ENCODE results near the gene NPIPB6. TPM values are rescaled to one million over a fixed set of nuclear protein-coding genes. Genes with fewer than 3 reads are reported as not detected.

The NPIPB6 gene
- total RNA-seq, 1 experiment from 2014 or later, result not detected

GRCh38 chr16:28324235-28324886 is 38.9 kb downstream of the NPIPB6 start:
- DNase-seq (ENCODE audit: low read depth), result no peak

- peak; percentile 7 for DNase-seq (ENCODE audit: low read depth)
Measured at GRCh38 chr16:28321700-28322411, 41.5 kb downstream of the NPIPB6 start.

DNA sequence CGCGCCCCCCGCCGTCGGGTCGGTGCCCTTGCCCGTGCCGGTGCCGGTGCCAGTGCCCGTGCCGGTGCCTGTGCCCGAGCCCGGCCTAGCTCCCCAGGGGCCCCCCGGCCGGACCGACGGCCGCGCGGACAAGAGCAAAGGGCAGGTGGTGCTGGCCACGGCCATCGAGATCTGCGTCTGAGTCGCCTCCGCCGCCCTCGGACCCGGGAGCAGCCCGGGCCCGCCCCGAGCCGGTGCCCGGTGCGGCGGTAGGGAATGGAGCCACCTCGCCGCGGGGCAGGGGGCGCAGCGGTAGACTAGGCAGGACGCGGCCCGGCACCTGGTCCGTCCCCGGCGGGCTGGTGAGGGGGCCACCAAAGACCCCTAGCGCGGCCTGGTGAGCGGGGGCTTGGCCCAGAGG is 42.6 kb downstream of the NPIPB6 start:
- DNase-seq (ENCODE audit: low read depth), result no peak

GRCh38 chr16:28320023-28320561 is 43.2 kb downstream of the NPIPB6 start:
- DNase-seq (ENCODE audit: low read depth), result no peak

DNA sequence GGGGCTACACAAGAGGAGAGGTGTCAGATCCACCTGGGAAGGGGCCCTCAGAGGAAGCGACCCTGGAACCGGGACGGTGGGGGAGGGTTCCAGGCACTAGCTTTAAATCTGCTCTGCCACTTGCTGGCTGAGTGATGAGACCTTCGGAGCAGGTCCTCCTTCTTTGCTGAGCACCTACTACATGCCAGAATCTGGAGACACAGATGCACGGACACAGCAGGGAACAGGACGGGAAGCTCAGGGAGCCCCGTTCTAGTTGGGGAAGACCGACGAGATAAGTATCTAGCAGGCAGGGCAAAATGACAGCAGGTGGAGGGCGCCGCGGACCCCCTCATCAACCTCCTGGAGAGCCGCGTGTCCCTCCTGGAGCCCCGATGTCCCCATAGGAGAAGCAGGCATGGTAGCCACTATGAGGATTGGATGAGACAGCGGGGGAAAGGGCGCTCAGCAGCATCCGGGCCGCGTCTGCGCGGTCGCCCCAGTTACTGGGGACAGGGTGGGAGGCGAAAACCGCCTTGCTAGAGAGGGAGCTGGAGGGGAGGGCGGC is 43.8 kb downstream of the NPIPB6 start:
- no peak for DNase-seq (ENCODE audit: low read depth)

DNA sequence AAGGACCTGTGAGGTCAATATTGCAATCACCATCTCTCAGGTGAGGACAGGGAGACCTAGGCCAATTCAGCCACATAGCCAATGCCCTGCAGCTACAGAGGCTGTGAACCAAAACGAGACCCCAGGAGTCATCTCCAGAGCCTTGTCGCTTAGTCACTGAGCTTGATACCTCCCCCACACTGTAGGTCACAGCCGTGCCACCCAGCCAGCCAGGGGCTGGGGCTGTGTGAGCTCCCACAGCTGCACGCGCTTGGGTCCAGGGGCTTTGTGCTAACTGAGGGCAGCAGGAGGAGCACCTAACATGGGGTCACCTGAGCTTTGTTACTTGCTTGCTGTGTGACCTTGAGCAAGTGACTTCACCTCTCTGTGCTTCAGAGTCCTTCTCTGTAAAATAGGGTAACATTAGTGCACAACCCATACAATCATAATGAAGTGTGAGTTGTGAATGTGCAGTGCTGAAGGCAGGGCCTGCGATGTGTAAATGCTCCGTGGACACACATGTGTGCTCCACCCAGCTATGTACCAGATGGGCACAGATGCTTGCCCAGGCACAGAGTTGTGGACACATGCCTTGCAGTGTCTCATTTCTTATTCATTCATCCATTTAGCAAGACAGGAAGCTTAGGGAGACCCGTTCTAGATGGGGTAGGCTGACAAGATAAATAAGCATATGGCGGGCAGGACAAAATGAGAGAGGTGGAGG is 45.1 kb downstream of the NPIPB6 start:
- no peak for DNase-seq (ENCODE audit: low read depth)

DNA sequence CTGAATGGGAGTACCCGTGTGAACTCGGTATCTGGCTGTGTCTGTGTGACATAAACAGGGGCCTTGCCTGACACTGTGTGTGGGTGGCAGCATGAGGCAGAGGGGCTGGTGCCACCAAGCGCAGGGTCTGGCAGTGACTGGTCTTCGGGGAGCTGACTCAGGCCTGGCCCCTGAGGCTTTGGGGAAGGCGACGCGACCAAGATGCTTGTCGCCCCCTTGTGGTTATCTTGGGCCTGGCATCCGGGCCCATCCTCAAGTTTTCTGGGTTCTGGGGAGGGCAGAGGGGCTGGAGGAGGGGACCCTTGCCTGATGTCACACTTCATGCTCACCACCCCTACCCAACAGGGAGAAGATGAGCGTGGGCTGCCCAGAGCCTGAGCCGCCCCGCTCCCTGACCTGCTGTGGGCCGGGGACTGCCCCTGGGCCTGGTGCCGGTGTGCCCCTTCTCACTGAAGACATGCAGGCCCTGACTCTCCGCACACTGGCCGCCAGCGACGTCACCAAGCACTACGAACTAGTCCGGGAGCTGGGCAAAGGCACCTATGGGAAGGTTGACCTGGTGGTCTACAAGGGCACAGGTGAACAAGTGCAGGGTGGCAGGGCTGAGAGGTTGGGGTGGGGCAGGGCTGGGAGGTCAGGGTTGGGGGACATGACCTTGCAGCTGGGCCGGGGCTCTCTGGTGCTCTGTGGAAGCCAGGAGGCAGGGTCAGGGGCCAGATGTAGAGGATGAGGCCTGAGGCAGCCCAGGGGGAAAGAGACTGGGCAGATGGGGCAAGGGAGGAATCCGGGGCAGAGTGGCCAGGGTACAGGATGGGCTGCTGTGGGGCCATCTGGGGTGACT is 46.0 kb downstream of the NPIPB6 start:
- DNase-seq (ENCODE audit: low read depth), result peak; percentile 23

GRCh38 chr16:28316054-28316453 is 47.3 kb downstream of the NPIPB6 start:
- DNase-seq (ENCODE audit: low read depth), result no peak

GRCh38 chr16:28313587-28313986 is 49.7 kb downstream of the NPIPB6 start:
- DNase-seq (ENCODE audit: low read depth), result no peak

GRCh38 chr16:28312327-28312726 is 51.0 kb downstream of the NPIPB6 start:
- no peak for DNase-seq (ENCODE audit: low read depth)

DNA sequence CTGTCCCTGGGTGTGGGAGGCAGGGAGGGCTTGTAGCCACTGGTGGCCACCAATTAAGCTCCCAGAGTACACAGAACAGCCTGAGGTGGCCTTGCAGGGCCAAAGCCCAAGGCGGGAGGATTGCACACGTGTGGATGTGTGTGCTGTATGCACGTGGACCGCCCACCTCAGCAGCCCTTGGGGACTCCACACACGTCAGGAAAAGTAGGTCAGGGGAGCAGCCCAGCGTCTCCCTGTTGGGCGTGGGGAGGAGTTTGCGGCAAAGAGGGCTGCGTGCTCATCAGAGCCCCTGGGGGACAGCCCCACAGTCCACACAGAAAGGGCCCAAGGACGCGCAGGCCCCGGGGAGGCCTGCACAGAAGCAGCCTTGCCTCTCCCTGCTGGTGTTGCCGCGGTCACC is 51.4 kb downstream of the NPIPB6 start:
- no peak for DNase-seq (ENCODE audit: low read depth)

DNA sequence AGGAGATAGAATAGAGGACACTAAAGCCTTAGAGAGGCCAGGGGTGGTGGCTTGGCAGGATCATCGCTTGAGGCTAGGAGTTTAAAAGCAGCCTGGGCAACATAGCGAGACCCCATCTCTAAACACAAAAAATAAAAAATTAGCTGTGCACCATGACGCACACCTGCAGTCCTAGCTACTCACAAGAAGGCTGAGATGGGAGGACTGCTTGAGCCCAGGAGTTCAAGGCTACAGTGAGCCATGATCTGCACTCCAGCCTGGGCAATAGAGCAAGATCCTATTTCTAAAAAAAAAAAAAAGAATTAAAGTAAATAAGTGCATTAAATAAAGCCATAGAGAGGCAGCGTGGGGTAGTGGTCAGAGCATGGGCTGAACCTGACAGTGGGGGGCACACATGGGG is 51.9 kb downstream of the NPIPB6 start:
- DNase-seq (ENCODE audit: low read depth), result no peak

- DNase-seq (ENCODE audit: low read depth), result no peak
Measured at GRCh38 chr16:28310796-28311195, 52.5 kb downstream of the NPIPB6 start.

GRCh38 chr16:28309811-28310311 is 53.4 kb downstream of the NPIPB6 start:
- DNase-seq (ENCODE audit: low read depth), result no peak

DNA sequence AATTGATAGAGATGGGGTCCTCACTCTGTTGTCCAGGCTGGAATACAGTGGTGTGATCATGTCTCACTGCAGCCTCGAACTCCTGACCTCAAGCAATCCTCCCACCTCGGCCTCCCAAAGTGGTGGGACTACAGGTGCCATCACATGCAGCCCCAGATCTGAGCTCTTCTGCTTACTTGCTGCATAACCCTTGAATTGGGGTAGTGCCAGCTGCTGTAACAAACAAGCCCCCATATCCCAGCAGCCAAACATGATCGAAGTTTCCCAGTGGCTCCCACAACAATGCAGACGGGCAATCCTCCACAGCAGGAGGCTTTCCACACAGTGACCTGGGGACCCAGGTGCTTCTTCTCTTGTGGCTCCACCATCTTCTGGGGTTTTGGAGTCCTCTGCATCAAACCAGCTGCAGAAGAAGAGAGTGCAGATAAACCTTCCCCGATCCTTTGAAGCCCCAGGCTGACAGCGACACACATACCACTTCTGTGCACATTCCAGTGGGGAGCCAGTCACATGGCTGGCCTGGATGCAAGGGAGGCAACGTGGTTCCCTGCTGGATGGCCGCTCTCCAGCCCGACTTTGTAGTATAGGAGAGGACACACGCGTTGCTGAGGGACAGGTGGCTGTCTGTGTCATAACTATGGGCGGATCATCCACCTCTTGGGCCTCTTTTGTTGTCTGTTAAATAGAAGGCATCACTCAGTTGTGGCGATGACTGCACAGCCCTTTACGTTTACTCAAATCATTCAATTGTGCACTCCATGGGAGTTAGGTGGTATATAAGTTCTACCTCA is 54.3 kb downstream of the NPIPB6 start:
- DNase-seq (ENCODE audit: low read depth), result no peak

DNA sequence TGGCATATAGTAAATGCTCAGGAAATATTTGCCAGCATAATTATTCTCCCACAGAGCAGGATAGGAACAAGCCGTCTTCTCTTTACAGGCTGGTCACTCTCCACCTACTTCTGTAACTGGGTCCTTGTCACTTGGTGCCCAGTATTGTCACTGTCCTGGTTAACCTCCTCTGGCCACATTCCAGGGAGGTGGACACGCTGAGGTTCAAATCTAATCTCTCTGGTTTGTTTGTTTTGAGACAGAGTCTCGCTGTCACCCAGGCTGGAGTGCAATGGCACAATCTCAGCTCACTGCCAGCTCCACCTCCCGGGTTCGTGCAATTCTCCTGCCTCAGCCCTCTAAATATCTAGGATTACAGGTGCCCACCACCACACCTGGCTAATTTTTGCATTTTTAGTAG is 55.4 kb downstream of the NPIPB6 start:
- DNase-seq (ENCODE audit: low read depth), result no peak

DNA sequence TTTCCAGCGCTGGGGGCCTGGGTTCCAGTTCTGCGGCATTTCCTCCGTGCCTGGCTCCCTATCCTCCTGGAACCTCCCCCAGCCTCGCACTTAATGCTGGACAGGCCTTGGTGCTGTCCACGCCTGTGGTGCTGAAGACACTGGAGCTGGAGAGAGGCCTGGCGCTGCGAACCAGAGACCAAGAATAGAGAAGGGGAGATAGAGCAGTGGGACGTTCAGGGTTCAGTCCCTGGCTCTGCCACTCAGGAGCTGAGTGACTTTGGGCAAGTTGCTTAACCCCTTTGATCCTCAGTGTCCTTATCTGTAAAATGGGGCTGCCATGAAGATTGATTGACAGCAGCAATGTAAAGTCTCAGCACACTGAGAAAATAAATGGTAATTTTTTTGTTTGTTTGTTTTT is 59.1 kb downstream of the NPIPB6 start:
- peak; percentile 30 for DNase-seq (ENCODE audit: low read depth)

DNA sequence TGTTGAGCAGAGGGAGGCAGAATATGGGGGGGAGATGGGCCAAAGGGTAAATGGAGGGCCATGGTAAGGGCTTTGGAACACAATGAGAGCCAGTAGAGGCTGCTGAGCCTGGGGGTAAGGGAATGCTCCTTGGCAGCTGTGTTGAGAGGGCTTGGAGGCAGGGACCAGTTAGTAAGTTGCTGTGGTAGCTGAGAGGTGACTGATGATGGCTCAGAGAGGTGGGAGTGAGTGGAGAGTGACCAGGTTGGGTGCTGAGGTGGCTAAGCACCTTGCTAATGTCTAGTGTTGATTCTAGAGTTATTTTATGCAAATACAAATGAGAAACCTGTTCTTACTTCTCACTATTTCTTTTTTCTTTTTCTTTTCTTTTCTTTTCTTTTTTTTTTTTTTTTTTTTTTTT is 60.2 kb downstream of the NPIPB6 start:
- DNase-seq (ENCODE audit: low read depth), result no peak

DNA sequence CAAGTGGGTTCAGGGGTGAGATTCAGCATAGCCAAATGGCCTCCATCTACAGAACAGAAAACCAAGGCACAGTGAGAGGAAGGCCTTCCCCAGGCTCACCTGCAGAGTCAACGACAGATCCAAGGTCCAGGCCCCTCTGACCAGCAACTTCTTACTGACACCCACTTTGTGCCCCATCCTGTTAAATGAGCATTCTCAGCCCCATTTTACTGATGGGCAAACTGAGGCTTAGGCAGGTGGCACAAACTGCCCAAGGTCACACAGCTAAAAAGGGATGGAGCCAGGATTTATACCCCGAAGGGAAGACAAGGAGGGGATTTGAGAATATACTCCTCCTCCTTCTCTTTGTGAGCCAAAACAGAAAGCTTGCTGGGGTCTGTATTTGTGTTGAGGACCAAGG is 61.7 kb downstream of the NPIPB6 start:
- DNase-seq (ENCODE audit: low read depth), result no peak

DNA sequence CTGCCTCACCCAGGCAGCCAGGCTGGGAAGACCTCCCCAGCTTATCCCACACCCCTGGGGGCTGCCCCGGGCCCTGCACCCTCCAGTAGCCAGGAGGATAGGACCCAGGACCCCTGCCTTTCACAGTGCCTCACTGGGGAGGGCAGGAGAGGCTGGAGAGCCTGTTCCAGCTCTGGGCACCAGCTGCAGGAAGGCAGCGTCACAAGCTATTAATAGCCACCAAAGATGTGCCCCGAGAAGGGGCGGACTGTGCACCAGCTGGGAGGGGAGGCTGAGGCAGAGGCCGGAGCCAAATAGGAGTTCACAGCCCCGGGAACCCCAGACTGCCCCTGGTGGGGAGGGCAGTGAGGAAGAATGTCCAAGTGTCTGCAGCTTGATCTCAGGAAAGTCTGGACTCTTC is 62.2 kb downstream of the NPIPB6 start:
- DNase-seq (ENCODE audit: low read depth), result no peak

Measured in LHCN-M2 (cell line).